HepG2 (cell line): ENCODE measurements around the gene RING1.

Experiments
- MAFK ChIP-seq, 2 experiments: IDR thresholded peaks in 1 of 2; conservative IDR thresholded peaks in 1 of 2; 2 replicates each; pipeline ENCODE4 v1.6.1; 2011; ENCODE audit warnings: improper control_type of control experiment in 2 of 2, low read length in 2 of 2
- MED13 ChIP-seq: sonication (generic); formaldehyde crosslinking; IDR thresholded peaks from 2 replicates; pipeline ENCODE4 v1.5.0; 2020; ENCODE audit warnings: missing genetic modification reagents
- MEF2D ChIP-seq: sonication (generic); formaldehyde crosslinking; IDR thresholded peaks from 2 replicates; pipeline ENCODE4 v1.5.1; 2020; ENCODE audit warnings: mild to moderate bottlenecking, missing genetic modification reagents
- NBN ChIP-seq: fragments of 450-650 bp; conservative IDR thresholded peaks from 2 replicates; pipeline ENCODE4 v1.6.1; 2017
- NFE2L1 ChIP-seq: sonication (generic); formaldehyde crosslinking; IDR thresholded peaks from 2 replicates; pipeline ENCODE4 v1.4.0; 2020; ENCODE audit warnings: missing genetic modification reagents, mild to moderate bottlenecking, borderline replicate concordance
- POLR2AphosphoS5 ChIP-seq: IDR thresholded peaks from 2 replicates; pipeline ENCODE4 v1.6.1; 2012; ENCODE audit warnings: low read depth, low read length
- REXO4 ChIP-seq: sonication (generic); formaldehyde crosslinking; IDR thresholded peaks from 2 replicates; pipeline ENCODE4 v1.8.0; 2022; ENCODE audit warnings: missing genetic modification reagents, mild to moderate bottlenecking, borderline replicate concordance
- TCF7 ChIP-seq: sonication (generic); IDR thresholded peaks from 2 replicates; pipeline ENCODE4 v1.6.1; 2016; ENCODE audit warnings: antibody characterized with exemption, low read depth
- YY1 ChIP-seq: IDR thresholded peaks from 2 replicates; pipeline ENCODE4 v1.6.1; 2011; ENCODE audit warnings: low read length, low read depth, moderate library complexity, mild to moderate bottlenecking; ENCODE audit not compliant: insufficient read depth, insufficient replicate concordance
- ZNF549 ChIP-seq: sonication (generic); formaldehyde crosslinking; IDR thresholded peaks from 2 replicates; pipeline ENCODE4 v1.5.0; 2020; ENCODE audit warnings: missing genetic modification reagents

DNA sequence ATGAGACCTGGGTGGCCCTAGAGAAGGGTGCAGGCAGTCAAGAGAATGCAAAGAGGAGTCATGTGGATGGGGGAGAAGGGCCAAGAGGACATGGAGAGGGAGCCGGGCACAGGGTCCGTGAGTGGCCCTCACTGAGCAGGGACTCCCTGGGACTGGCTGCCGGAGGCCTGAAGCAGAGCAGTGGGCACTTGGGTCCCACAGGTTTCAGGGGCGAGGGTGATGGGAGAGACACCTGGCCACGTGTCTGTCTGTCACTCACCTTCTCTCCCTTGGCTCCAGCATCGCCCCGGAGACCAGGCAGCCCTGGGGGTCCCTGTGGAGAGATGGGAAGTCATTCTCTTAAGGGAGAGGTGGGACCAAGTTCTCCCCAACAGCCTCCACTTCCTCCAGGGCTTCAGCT is 41.5 kb upstream of the RING1 start:
- TF ChIP-seq NBN (no peak), YY1 (no peak), TCF7 (no peak), MEF2D (CRISPR knock-in tag) (no peak), ZNF549 (no peak), NFE2L1 (CRISPR knock-in tag) (no peak), MED13 (CRISPR knock-in tag) (no peak), MAFK (conservative IDR thresholded peaks at IDR 0.05 in 1 of 2, IDR thresholded peaks at IDR 0.05 in 1 of 2; ENCODE audit: low read length in 2 of 2) (no peak), POLR2AphosphoS5 (no peak), REXO4 (CRISPR knock-in tag) (no peak)
